Thyroid gland (tissue), 4 donors: ENCODE results near the gene ASB10. TPM values are rescaled to one million over a fixed set of nuclear protein-coding genes. Genes with fewer than 3 reads are reported as not detected.

Source experiments
- DNase-seq, 2 donors: peaks; one replicate each; pipeline ENCODE4 v3.0.0-alpha.2; 2019
- H3K27ac ChIP-seq, 3 donors: fragments of 200-600 bp; sonication (generic); 1 replicate in 2 of 3; 2 replicates in 1 of 3; pipeline ENCODE4 v1.5.1; 2016 to 2019; ENCODE audit warnings: mild to moderate bottlenecking in 1 of 3, moderate library complexity in 1 of 3
- H3K27me3 ChIP-seq: fragments of 200-600 bp; sonication (generic); one replicate; pipeline ENCODE4 v1.5.1; 2019
- H3K36me3 ChIP-seq, 2 donors: fragments of 200-600 bp; sonication (generic); one replicate each; pipeline ENCODE4 v1.5.1; 2016 to 2019
- H3K4me1 ChIP-seq, 2 donors: fragments of 200-600 bp; sonication (generic); one replicate each; pipeline ENCODE4 v1.5.1; 2017 to 2019
- H3K4me3 ChIP-seq, 3 donors: fragments of 200-600 bp; sonication (generic); replicated peaks in 1 of 3; 1 replicate in 2 of 3; 2 replicates in 1 of 3; pipeline ENCODE4 v1.5.1; 2016; ENCODE audit warnings: mild to moderate bottlenecking in 1 of 3
- H3K9me3 ChIP-seq: fragments of 200-600 bp; sonication (generic); one replicate; pipeline ENCODE4 v1.5.1; 2017
- CTCF ChIP-seq, 6 experiments: fragments of 200-600 bp in 3 of 6; fragments of 450-650 bp in 3 of 6; sonication (generic) in 3 of 6; IDR thresholded peaks; one replicate each; pipeline ENCODE4 v1.5.1; 2016 to 2019; ENCODE audit warnings: antibody characterized with exemption in 6 of 6, mild to moderate bottlenecking in 2 of 6, inconsistent platforms in 1 of 6, moderate library complexity in 1 of 6
- POLR2A ChIP-seq, 2 donors: fragments of 450-650 bp; IDR thresholded peaks; one replicate each; pipeline ENCODE4 v1.6.1; 2017; ENCODE audit warnings: antibody characterized with exemption in 2 of 2, mild to moderate bottlenecking in 2 of 2, moderate library complexity in 1 of 2
- WGBS, 2 donors: methylation state at CpG; one replicate each; pipeline ENCODE4 v1.1.5; 2017; 5-methylcytosine and 5-hydroxymethylcytosine counted together
- intact Hi-C: fragments of 100-400 bp; cut with DNase I; formaldehyde crosslinking; loops from one replicate; pipeline ENCODE4 v1.15.1; 2023
- total RNA-seq, 4 donors: library from RNA; depleted of rRNA; stranded (reverse); fragments of >200 nt; gene quantifications; one replicate each; pipeline ENCODE4 v1.2.3, GENCODE V29; 2016

The ASB10 gene
- total RNA-seq, 4 donors from 2014 or later = not detected

GRCh38 chr7:151223728-151224127, 36.7 kb upstream of the ASB10 start:
- no peak overlapping the region for H3K4me3 ChIP-seq
- 92 to 94% methylated on average over 14 of the region's 14 CpGs for WGBS, 2 donors
- DNase-seq = no peak
- intact Hi-C loops = no loop called here
- H3K27ac ChIP-seq = no peak overlapping the region
- TF ChIP-seq POLR2A (IDR thresholded peaks at IDR 0.05) (no peak), CTCF (IDR thresholded peaks at IDR 0.05) (no peak)
- H3K36me3 ChIP-seq = peaks cover 44 to 56% of the 10 kb centered on the region in 2 donors
- H3K4me1 ChIP-seq = peaks cover 13 to 18% of the 10 kb centered on the region in 2 donors
- no peaks in the 10 kb centered on the region for H3K27me3 ChIP-seq
- H3K9me3 ChIP-seq = no peaks in the 10 kb centered on the region

- Histone ChIP-seq H3K36me3 (peaks cover 80 to 92% of the 10 kb centered on the region in 2 donors), H3K27ac (no peak overlapping the region), H3K27me3 (no peaks in the 10 kb centered on the region), H3K4me1 (no peaks in the 10 kb centered on the region), H3K9me3 (no peaks in the 10 kb centered on the region), H3K4me3 (no peak overlapping the region)
- WGBS, 2 donors = 88 to 93% methylated on average over 8 to 9 of the region's 9 CpGs
- TF ChIP-seq CTCF (IDR thresholded peaks at IDR 0.05) (no peak), POLR2A (IDR thresholded peaks at IDR 0.05) (no peak)
- DNase-seq = no peak
- intact Hi-C loops = no loop called here
Measured at GRCh38 chr7:151218170-151218569, 31.1 kb upstream of the ASB10 start.

GRCh38 chr7:151215396-151215795, 28.3 kb upstream of the ASB10 start:
- Histone ChIP-seq H3K27ac (no peak overlapping the region), H3K36me3 (peaks cover 61 to 65% of the 10 kb centered on the region in 2 donors), H3K4me3 (no peak overlapping the region), H3K27me3 (no peaks in the 10 kb centered on the region), H3K4me1 (no peaks in the 10 kb centered on the region), H3K9me3 (no peaks in the 10 kb centered on the region)
- intact Hi-C loops = no loop called here
- WGBS, 2 donors = 90 to 97% methylated on average over 5 of the region's 5 CpGs
- no peak for DNase-seq
- no peak for TF ChIP-seq POLR2A (IDR thresholded peaks at IDR 0.05)
- no peak for TF ChIP-seq CTCF (IDR thresholded peaks at IDR 0.05)

GRCh38 chr7:151213826-151214225, 26.8 kb upstream of the ASB10 start:
- Histone ChIP-seq H3K4me1 (no peaks in the 10 kb centered on the region), H3K4me3 (no peak overlapping the region), H3K27ac (no peak overlapping the region), H3K36me3 (peaks cover 48 to 51% of the 10 kb centered on the region in 2 donors), H3K9me3 (no peaks in the 10 kb centered on the region), H3K27me3 (no peaks in the 10 kb centered on the region)
- no peak for DNase-seq
- 76 to 90% methylated on average over 2 to 3 of the region's 3 CpGs for WGBS, 2 donors
- TF ChIP-seq CTCF (IDR thresholded peaks at IDR 0.05) = no peak
- TF ChIP-seq POLR2A (IDR thresholded peaks at IDR 0.05) = no peak
- intact Hi-C loops = no loop called here

- Histone ChIP-seq H3K9me3 (no peaks in the 10 kb centered on the region), H3K4me1 (no peaks in the 10 kb centered on the region), H3K27ac (no peak overlapping the region), H3K4me3 (no peak overlapping the region), H3K36me3 (peaks cover 37 to 39% of the 10 kb centered on the region in 2 donors), H3K27me3 (no peaks in the 10 kb centered on the region)
- DNase-seq = no peak
- 95 to 96% methylated on average over 5 of the region's 5 CpGs for WGBS, 2 donors
- intact Hi-C loops = no loop called here
- TF ChIP-seq CTCF (IDR thresholded peaks at IDR 0.05) (no peak), POLR2A (IDR thresholded peaks at IDR 0.05) (no peak)
Measured at GRCh38 chr7:151212626-151213025, 25.6 kb upstream of the ASB10 start.
